Bone marrow (tissue), 2 donors: ENCODE results near the gene CYP4A11.
"Not testable (repeated sequence)": the region's sequence is repeated elsewhere in the genome, so short reads cannot be mapped to it uniquely, and the experiment has no call there.

Experiments
- DNase-seq, 2 donors: peaks; one replicate each; lab custom pipeline; 2025; lab: John Stamatoyannopoulos, UW

Gene CYP4A11

DNA sequence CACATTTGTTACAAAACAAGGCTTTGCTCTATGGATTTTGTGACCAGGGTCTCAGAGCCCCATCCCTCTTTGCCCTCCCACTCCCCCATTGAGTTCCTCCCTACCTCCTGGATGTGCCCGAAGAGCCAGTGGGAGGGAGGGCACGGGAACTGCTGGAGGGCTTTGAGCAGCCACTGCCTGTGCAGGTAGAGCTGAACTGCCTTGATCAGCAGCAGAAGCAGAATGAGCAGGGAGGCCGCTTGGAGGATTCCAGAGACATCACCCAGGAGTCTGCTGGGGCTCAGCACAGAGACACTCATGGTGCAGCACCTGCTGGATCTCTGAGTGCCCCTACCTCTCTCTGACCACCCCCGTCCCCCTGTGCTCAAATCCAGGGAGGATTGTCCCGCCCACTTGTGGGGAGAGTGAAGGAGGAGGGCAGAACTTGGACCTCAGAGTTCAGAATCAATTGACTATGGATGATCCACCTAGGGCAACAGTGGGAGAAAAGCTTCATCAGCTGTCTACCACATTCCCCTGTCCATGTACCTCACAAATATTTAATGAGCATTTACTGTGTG lies at the start of gene CYP4A11:
CYP4A11 (minus strand) TSS at position 342 of the 560 bp plus-strand sequence; CDS start at position 299, 43 bp downstream.
- no peak for DNase-seq

DNA sequence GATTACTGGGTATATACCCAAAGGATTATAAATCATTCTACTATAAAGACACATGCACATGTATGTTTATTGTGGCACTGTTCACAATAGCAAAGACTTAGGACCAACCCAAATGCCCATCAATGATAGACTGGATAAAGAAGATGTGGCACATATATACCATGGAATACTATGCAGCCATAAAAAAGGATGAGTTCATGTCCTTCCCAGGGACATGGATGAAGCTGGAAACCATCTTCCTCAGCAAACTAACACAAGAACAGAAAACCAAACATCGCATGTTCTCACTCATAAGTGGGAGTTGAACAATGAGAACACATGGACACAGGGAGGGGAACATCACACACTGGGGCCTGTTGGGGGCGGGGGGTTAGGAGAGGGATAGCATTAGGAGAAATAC lies 49.3 kb upstream of the CYP4A11 start:
- not testable (repeated sequence) for DNase-seq

DNA sequence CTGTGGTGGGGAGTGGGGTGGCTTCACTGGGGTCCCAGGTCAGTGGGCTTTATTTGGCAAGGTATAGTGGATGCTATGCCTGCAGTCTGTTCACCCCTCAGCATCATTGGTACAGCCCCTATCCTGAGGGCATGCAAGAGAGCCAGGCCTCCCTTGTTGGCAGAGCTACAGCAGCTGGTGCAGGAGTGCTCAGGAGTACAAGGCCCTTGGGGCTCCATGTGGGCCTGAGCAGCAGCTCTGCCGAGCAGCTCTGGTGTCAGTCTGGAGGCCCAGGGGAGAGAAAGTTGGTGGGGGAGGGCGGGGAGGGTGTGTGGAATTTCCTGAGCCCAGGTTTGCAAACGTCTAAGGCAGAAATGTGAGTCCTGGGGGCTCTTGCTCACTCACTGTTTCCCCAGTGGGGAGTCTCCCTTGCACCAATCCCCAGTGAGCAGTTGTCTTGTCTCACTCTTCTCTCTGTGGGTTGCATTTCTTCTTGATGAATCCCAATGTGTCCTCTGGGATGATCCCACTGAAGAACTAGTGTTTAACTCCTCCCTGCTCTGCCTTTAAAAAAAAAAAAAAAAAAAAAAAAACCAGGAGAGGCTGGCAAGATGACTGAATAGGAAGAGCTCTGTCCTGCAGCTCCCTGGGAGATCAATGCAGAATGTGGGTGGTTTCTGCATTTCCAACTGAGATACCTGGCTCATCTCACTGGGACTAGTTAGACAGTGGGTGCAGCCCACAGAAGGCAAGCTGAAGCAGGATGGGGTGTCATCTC lies 42.7 kb upstream of the CYP4A11 start:
- DNase-seq, result no peak

- no peak for DNase-seq
These were observed 42.0 kb upstream of the CYP4A11 start for GRCh38 chr1:46983166-46983829.

DNA sequence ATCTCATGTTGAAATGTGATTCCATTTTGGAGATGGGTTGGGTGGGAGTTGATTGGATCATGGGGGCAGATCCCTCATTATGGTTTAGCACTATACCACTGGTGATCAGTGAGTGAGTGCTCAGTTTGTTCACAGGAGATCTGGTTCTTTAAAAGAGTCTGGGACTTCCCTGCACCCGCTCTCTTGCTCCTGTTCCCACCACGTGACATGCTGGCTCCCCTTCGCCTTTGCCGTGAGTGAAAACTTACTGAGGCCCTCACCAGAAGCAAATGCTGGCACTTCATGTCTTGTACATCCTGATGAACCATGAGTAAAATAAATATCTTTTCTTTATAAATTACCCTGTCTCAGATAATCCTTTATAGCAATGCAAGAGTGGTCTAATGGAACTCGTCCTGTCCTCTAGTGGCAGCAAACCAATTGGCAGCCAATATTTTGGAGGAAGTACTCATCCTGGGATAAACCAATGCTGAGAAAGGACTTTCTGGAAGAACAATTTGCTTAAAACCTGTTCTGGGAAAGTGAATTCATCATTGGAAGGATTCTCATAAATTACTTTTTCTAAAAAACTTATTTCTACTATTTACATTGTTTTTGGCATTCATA lies 27.8 kb upstream of the CYP4A11 start:
- DNase-seq, result no peak

GRCh38 chr1:46962272-46962671 lies 21.0 kb upstream of the CYP4A11 start:
- DNase-seq, result not testable (repeated sequence)

GRCh38 chr1:46961066-46961758 lies 19.9 kb upstream of the CYP4A11 start:
- no peak for DNase-seq

GRCh38 chr1:46960250-46960649 lies 19.0 kb upstream of the CYP4A11 start:
- DNase-seq, result no peak

- DNase-seq, result not testable (repeated sequence)
These were observed 13.8 kb upstream of the CYP4A11 start for GRCh38 chr1:46955116-46955515.

- DNase-seq, result not testable (repeated sequence)
These were observed 12.6 kb upstream of the CYP4A11 start for GRCh38 chr1:46953847-46954246.

- DNase-seq, result not testable (repeated sequence)
These were observed 8.1 kb upstream of the CYP4A11 start for GRCh38 chr1:46949417-46949666.

DNA sequence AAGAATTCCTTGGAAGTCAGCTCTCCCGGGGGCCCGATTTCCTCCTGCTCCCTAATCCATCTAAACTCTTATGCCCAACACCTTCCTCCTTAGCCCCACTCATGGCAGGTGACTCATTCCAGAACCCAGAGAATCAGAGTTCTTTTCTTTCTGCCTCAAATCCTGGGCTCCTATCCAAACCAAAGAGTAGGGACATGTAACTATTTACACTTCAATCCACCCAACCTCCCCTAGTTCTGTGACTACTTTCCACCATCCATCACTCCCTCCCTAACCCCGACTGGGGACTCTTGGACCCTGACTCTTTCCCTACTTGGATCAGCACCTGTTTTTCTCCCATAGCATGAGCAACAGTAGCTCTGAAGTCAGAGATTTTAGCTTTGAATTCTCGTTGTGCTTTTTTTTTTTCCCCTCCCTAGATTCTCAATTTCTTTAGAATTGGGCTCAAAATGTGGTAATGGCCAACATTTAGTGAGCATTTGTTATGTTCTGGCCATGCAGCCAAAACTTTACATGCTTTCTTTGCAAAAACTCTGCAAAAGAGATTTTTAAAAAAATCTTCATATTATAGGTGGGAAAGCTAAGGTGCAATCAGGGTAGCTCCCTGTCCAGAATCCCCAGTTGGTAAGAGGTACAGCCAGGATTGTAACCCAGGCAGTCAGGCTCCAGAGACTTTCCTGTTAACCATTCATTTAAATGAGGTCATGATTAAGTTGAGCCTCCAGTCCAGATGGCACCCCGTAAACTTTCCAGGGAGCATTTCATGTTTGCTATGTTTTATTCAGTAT lies 7.5 kb upstream of the CYP4A11 start:
- DNase-seq, result no peak

GRCh38 chr1:46947706-46948105 lies 6.4 kb upstream of the CYP4A11 start:
- not testable (repeated sequence) for DNase-seq

GRCh38 chr1:46942086-46942485 lies 810 bp upstream of the CYP4A11 start:
- DNase-seq, result no peak

DNA sequence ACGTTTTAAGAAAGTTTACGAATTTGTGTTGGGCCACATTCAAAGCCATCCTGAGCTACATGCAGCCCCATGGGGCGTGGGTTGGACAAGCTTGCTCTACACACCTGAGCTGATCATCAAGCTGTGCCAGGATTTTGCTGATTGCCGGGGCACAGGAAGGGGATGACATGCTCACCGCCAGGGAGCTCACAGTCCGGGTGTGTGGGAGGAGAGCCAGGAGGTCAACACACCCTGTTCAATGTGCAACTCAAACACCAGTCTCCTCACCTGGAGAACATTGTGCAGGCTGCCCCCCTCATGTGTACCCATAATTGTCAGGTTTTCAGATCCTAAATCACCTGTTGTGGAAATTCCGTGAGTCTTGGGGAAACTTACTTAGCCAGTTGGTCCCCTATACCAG lies 969 bp downstream of the CYP4A11 start:
- DNase-seq, result no peak

DNA sequence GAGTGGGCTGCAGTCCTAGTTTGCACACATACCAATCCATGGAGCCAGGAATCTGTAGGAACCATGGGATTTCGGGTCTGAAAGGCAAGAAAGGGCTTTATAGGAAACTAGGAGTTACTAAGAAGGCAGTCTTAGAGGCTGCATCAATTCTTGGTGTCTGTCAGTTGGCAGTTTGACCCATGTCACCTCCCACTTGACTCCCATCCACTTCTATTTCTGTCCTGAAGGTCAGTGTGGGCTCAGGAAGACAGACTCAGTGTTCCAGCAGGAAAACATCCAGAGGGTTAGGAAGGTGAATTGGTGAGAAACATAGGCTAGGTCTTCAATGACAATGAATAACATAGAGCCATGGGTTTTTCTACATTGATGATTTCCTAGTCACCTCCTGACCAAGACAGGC lies 4.0 kb downstream of the CYP4A11 start:
- no peak for DNase-seq

- no peak for DNase-seq
These were observed 4.5 kb downstream of the CYP4A11 start for GRCh38 chr1:46936788-46937187.

- DNase-seq, result not testable (repeated sequence)
These were observed 6.4 kb downstream of the CYP4A11 start for GRCh38 chr1:46934852-46935251.

- DNase-seq, result not testable (repeated sequence)
These were observed 9.3 kb downstream of the CYP4A11 start for GRCh38 chr1:46932020-46932419.

- DNase-seq, result no peak
These were observed 10.1 kb downstream of the CYP4A11 start for GRCh38 chr1:46931151-46931550.

DNA sequence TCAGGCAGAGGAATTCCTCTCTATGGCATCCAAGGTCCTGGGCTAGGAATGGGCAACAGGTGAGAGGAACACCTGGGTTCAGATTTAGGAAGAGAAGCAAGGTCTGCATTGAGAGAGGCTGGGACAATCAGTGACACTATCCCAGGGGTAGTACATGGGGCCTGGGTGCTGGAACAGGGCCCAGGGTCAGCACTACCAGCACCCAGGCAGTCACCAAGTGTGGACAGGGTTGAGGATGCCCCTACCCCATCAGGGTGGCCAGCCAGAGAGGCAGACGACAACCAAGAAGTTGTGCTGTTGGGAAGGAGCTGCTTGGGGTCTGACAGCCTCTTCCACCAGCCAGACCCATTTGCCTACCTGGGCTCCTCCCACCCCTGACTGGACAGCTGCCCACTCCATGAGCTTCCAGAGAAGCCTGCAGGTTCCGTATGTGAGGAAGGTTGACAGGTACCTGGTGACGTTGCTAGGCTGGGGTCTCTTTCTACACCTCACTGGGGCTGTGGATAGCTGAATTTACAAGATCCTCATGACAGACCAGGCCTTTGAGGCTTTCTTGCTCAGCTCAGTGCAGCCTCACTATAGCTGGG lies 13.9 kb downstream of the CYP4A11 start:
- DNase-seq, result no peak
